ENCODE data around the gene CLNK. TPM values are rescaled to one million over a fixed set of nuclear protein-coding genes. Genes with fewer than 3 reads are reported as not detected.

The CLNK gene
- total and polyA plus RNA-seq, 7 donors = 0.01 to 0.09 TPM; not detected in 5

DNA sequence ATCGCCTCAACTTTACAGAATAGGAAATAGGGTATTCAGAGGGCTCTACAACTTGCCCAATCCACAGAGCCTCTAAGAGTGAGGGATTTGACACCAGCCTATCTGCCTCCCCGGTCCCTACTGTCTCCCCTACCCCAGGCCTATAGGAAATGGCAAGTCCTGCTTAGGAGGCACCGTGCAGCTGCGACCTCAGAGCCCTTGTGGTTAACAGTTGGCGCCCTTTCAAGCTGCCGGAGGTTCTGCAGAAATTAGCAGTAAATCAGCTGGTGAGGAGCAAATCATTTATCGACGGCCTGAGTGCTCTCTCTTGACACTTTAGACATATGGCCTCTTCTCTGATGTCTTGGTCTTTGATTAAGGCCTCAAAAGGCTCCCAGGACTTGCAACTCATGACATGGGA is 96.9 kb downstream of the CLNK start:
- H3K9me3 ChIP-seq = no peaks in the 10 kb centered on the region
- H3K36me3 ChIP-seq (ENCODE audit: insufficient read depth in 1 of 2, low read depth in 1 of 2) = no peaks in the 10 kb centered on the region
- no peaks in the 10 kb centered on the region for H3K4me1 ChIP-seq
- no peak for ATAC-seq
- DNase-seq = no peak
- 44 to 55% (median 48%) methylated on average over 8 of the region's 8 CpGs for WGBS, 3 donors
- H3K4me3 ChIP-seq = no peak overlapping the region
- no peak overlapping the region for H3K27ac ChIP-seq
- intact Hi-C loops (cut with DNase I) = no loop called here
- TF ChIP-seq, protein P1, sequence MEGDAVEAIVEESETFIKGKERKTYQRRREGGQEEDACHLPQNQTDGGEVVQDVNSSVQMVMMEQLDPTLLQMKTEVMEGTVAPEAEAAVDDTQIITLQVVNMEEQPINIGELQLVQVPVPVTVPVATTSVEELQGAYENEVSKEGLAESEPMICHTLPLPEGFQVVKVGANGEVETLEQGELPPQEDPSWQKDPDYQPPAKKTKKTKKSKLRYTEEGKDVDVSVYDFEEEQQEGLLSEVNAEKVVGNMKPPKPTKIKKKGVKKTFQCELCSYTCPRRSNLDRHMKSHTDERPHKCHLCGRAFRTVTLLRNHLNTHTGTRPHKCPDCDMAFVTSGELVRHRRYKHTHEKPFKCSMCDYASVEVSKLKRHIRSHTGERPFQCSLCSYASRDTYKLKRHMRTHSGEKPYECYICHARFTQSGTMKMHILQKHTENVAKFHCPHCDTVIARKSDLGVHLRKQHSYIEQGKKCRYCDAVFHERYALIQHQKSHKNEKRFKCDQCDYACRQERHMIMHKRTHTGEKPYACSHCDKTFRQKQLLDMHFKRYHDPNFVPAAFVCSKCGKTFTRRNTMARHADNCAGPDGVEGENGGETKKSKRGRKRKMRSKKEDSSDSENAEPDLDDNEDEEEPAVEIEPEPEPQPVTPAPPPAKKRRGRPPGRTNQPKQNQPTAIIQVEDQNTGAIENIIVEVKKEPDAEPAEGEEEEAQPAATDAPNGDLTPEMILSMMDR (IDR thresholded peaks at IDR 0.05) = no peak
- no peaks in the 10 kb centered on the region for H3K27me3 ChIP-seq (ENCODE audit: insufficient read depth in 3 of 3, low read length in 2 of 3)

DNA sequence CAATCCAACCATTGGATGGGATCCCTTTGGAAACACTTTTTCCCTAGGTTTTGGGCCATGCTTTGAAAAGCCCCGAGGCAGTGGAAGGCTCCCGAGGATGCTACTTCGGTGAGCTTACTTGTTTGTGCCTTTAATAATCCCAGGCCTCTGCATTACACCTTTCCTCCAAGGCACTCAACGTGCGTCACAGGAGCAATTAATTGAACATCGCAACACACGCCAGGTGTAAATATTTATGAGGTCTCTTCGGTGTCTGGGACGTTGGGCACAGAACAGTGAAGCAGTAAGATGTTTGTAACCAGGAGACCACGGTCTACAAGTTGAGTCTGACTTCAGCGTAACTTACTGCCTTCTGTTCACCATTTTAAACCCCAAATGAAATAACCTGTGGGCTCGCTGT is 97.3 kb downstream of the CLNK start:
- ATAC-seq (no peak), DNase-seq (no peak)
- TF ChIP-seq, protein P1 (IDR thresholded peaks at IDR 0.05) = no peak
- no peak overlapping the region for H3K27ac ChIP-seq
- H3K4me3 ChIP-seq = no peak overlapping the region
- no peaks in the 10 kb centered on the region for H3K27me3 ChIP-seq (ENCODE audit: insufficient read depth in 3 of 3, low read length in 2 of 3)
- H3K9me3 ChIP-seq = no peaks in the 10 kb centered on the region
- intact Hi-C loops (cut with DNase I) = no loop called here
- no peaks in the 10 kb centered on the region for H3K4me1 ChIP-seq
- WGBS, 3 donors = 91 to 93% (median 92%) methylated on average over 12 of the region's 12 CpGs
- H3K36me3 ChIP-seq (ENCODE audit: insufficient read depth in 1 of 2, low read depth in 1 of 2) = no peaks in the 10 kb centered on the region

DNA sequence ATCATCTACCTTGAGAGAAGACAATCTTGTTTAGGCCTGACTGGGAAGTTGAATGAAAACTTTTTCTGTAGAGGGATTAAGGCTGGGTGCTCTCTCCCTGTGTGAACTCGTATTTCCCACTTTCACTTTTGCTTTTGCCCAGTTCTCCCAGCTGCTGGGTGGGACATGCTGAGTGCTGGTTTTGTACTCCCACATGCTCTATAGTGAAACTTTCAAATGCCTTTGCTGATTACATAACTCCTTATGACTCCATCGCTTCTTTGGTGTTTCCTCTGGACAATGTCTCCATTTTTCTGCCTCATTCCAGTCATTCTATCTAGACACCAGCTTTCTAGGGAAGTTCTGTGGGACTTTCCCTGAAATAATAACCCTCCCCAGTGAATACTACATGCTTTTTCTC is 100.5 kb downstream of the CLNK start:
- H3K4me1 ChIP-seq = no peaks in the 10 kb centered on the region
- no peak overlapping the region for H3K4me3 ChIP-seq
- WGBS, 3 donors = 2 to 4% (median 3%) methylated on average over 2 of the region's 2 CpGs
- TF ChIP-seq, protein P1 (IDR thresholded peaks at IDR 0.05) = no peak
- no peaks in the 10 kb centered on the region for H3K36me3 ChIP-seq (ENCODE audit: insufficient read depth in 1 of 2, low read depth in 1 of 2)
- ATAC-seq (no peak), DNase-seq (no peak)
- no peak overlapping the region for H3K27ac ChIP-seq
- no peaks in the 10 kb centered on the region for H3K27me3 ChIP-seq (ENCODE audit: insufficient read depth in 3 of 3, low read length in 2 of 3)
- intact Hi-C loops (cut with DNase I) = no loop called here
- H3K9me3 ChIP-seq = no peaks in the 10 kb centered on the region

DNA sequence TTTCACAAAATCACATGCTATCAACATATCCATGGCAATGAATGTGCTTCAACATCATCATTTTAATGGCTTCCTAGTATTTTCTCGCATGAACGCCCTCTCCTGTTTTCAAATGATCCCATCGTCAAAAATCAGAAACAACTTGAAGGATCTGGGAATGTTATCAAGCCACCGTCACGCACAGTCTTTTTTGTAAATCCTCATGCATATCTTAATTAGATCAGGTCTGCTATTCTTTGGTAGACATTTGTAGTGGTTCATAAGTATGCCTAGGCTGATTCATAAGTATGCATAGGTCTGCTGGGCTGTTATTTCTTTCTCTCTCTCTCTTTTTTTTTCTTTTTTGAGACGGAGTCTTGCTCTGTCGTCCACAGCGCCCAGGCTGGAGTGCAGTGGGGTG is 101.6 kb downstream of the CLNK start:
- H3K36me3 ChIP-seq (ENCODE audit: insufficient read depth in 1 of 2, low read depth in 1 of 2) = no peaks in the 10 kb centered on the region
- H3K27ac ChIP-seq = no peak overlapping the region
- intact Hi-C loops (cut with DNase I) = no loop called here
- H3K4me1 ChIP-seq = no peaks in the 10 kb centered on the region
- WGBS, 3 donors = 71 to 83% (median 74%) methylated on average over 8 of the region's 8 CpGs
- peaks cover 0 to 2% (median 0%) of the 10 kb centered on the region in 3 donors for H3K27me3 ChIP-seq (ENCODE audit: insufficient read depth in 3 of 3, low read length in 2 of 3)
- H3K4me3 ChIP-seq = no peak overlapping the region
- TF ChIP-seq, protein P1 (IDR thresholded peaks at IDR 0.05) = no peak
- no peak for DNase-seq
- ATAC-seq = no peak
- no peaks in the 10 kb centered on the region for H3K9me3 ChIP-seq

DNA sequence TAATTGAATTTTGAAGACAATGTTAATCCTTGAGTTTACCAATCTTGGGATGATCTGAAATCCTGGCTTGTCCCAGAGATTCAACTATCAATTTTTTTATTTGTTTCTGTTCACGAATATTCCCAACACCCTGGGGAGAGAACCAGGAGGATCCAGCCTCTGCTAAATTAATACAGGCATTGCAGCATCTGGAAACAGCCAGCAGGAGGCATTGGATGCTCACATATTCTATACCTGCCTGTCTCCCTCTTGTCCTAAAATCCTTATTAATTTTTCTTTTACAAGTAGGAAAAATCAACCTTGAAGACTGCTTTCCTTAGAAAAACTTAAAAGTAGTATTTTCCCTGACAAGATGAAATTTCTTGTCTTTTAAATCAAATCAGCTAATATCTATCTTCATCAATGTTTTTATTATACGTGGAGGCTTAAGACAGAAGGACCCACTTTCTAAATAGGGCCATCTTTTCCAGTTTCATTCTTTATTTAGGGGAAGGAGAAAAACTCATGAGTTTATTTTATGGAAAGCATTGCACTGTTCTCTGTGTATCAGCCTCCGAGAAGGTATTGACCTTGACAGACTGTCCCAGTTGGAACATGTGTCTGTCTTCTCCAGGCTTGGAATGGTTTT is 102.4 kb downstream of the CLNK start:
- ATAC-seq (no peak), DNase-seq (no peak)
- no peaks in the 10 kb centered on the region for H3K36me3 ChIP-seq (ENCODE audit: insufficient read depth in 1 of 2, low read depth in 1 of 2)
- H3K27me3 ChIP-seq (ENCODE audit: insufficient read depth in 3 of 3, low read length in 2 of 3) = peaks cover 0 to 2% (median 0%) of the 10 kb centered on the region in 3 donors
- no peak overlapping the region for H3K27ac ChIP-seq
- TF ChIP-seq, protein P1 (IDR thresholded peaks at IDR 0.05) = peak; percentile 46
- H3K4me1 ChIP-seq = no peaks in the 10 kb centered on the region
- H3K4me3 ChIP-seq = no peak overlapping the region
- intact Hi-C loops (cut with DNase I) = no loop called here
- no peaks in the 10 kb centered on the region for H3K9me3 ChIP-seq
- WGBS, 3 donors = 36 to 49% (median 40%) methylated on average over 3 of the region's 3 CpGs

All from psoas muscle (tissue), 8 donors.